H1 (cell line): ENCODE results near the gene CPNE4. TPM values are rescaled to one million over a fixed set of nuclear protein-coding genes. Genes with fewer than 3 reads are reported as not detected.

ENCODE experiments used
- CTCF ChIA-PET: fragments of 300-600 bp; sonication (Branson Sonifier 250); formaldehyde crosslinking; loops from one replicate; lab custom pipeline; 2021; ENCODE audit not compliant: partially characterized antibody; lab: Charles Lee
- POLR2A ChIA-PET: fragments of 300-600 bp; sonication (Branson Sonifier 250); formaldehyde crosslinking; loops from one replicate; lab custom pipeline; 2021; ENCODE audit warnings: inconsistent platforms; ENCODE audit not compliant: partially characterized antibody; lab: Charles Lee
- DNase-seq, 2 experiments: peaks; one replicate each; pipeline versions ENCODE4 v3.0.0 to v3.0.0-alpha.2; 2010 to 2022; ENCODE audit warnings: low spot score in 2 of 2, low read depth in 1 of 2, mixed read lengths in 1 of 2
- FAIRE-seq: peaks from 2 replicates; lab custom pipeline; 2011; peaks lifted over from hg19 to GRCh38; lab: Jason Lieb, UNC
- H2AFZ ChIP-seq: 2 replicates; pipeline ENCODE4 v1.8.1; 2012; ENCODE audit warnings: low read length, inconsistent platforms
- H2AK5ac ChIP-seq: 2 replicates; pipeline ENCODE4 v1.6.1; 2013; ENCODE audit warnings: low read depth, low read length
- H2BK120ac ChIP-seq: replicated peaks from 2 replicates; pipeline ENCODE3; 2013; ENCODE audit warnings: low read depth, low read length, inconsistent platforms
- H2BK12ac ChIP-seq: 2 replicates; pipeline ENCODE4 v1.6.1; 2013; ENCODE audit warnings: low read depth, low read length
- H2BK15ac ChIP-seq: 2 replicates; pipeline ENCODE4 v1.6.1; 2013; ENCODE audit warnings: low read length
- H2BK20ac ChIP-seq: 2 replicates; pipeline ENCODE4 v1.6.1; 2013; ENCODE audit warnings: low read length
- H2BK5ac ChIP-seq: 2 replicates; pipeline ENCODE4 v1.6.1; 2013; ENCODE audit warnings: low read depth, low read length
- H3K14ac ChIP-seq: 2 replicates; pipeline ENCODE4 v1.6.1; 2013; ENCODE audit warnings: inconsistent platforms; ENCODE audit not compliant: insufficient read length
- H3K18ac ChIP-seq: 2 replicates; pipeline ENCODE4 v1.6.1; 2013; ENCODE audit warnings: low read length; ENCODE audit errors: extremely low read depth
- H3K23ac ChIP-seq: 2 replicates; pipeline ENCODE4 v1.6.1; 2013; ENCODE audit warnings: inconsistent platforms; ENCODE audit not compliant: insufficient read length
- H3K23me2 ChIP-seq: 2 replicates; pipeline ENCODE4 v1.6.1; 2013; ENCODE audit warnings: low read depth, low read length
- H3K27ac ChIP-seq: 2 replicates; pipeline ENCODE4 v1.6.1; 2011; ENCODE audit warnings: low read depth, low read length, inconsistent platforms
- H3K27me3 ChIP-seq, 4 experiments: replicated peaks in 1 of 4; 1 replicate in 1 of 4; 2 replicates in 3 of 4; pipeline versions ENCODE4 v1.6.1 to v1.8.1; 2011 to 2013; ENCODE audit warnings: low read length in 3 of 4, mild to moderate bottlenecking in 3 of 4, inconsistent platforms in 2 of 4, mixed read lengths in 2 of 4, moderate library complexity in 1 of 4; ENCODE audit not compliant: control insufficient read depth in 3 of 4, insufficient read depth in 3 of 4; ENCODE audit errors: extremely low read depth in 1 of 4
- H3K36me3 ChIP-seq, 4 experiments: 2 replicates each; pipeline versions ENCODE4 v1.6.1 to v1.8.1; 2011 to 2013; ENCODE audit warnings: mild to moderate bottlenecking in 4 of 4, low read length in 3 of 4, moderate library complexity in 2 of 4, control low read depth in 1 of 4, inconsistent platforms in 1 of 4; ENCODE audit not compliant: insufficient read depth in 4 of 4, control insufficient read depth in 2 of 4
- H3K4ac ChIP-seq: replicated peaks from 2 replicates; pipeline ENCODE3; 2013; ENCODE audit warnings: low read length, low read depth, mixed read lengths, inconsistent platforms; ENCODE audit not compliant: insufficient read length
- H3K4me1 ChIP-seq, 4 experiments: replicated peaks in 1 of 4; 1 replicate in 1 of 4; 2 replicates in 3 of 4; pipeline versions ENCODE4 v1.6.1 to v1.8.1; 2011 to 2013; ENCODE audit warnings: low read length in 3 of 4, inconsistent platforms in 2 of 4, mixed read lengths in 1 of 4; ENCODE audit not compliant: insufficient read depth in 4 of 4, control insufficient read depth in 3 of 4
- H3K4me2 ChIP-seq, 2 experiments: 2 replicates each; pipeline versions ENCODE4 v1.6.1 to v1.8.1; 2011 to 2013; ENCODE audit warnings: low read depth in 2 of 2, low read length in 2 of 2, control low read depth in 1 of 2, inconsistent platforms in 1 of 2, mild to moderate bottlenecking in 1 of 2; ENCODE audit not compliant: insufficient read depth in 1 of 2
- H3K4me3 ChIP-seq, 4 experiments: fragments of 200-600, 300-600 bp in 1 of 4; sonication (generic), shearing (Covaris generic), sonication (Bioruptor Twin) in 1 of 4; 2 replicates each; pipeline versions ENCODE4 v1.5.1 to v1.8.1; 2011 to 2016; ENCODE audit warnings: low read length in 4 of 4, low read depth in 3 of 4, control low read depth in 2 of 4, inconsistent platforms in 2 of 4, mild to moderate bottlenecking in 2 of 4, mixed read lengths in 1 of 4, moderate library complexity in 1 of 4; ENCODE audit not compliant: insufficient read depth in 2 of 4; ENCODE audit errors: extremely low read depth in 1 of 4
- H3K56ac ChIP-seq: replicated peaks from 2 replicates; pipeline ENCODE3; 2013; ENCODE audit warnings: low read depth, mild to moderate bottlenecking, mixed read lengths, low read length, inconsistent platforms; ENCODE audit not compliant: insufficient read length
- H3K79me1 ChIP-seq: 2 replicates; pipeline ENCODE4 v1.6.1; 2013; ENCODE audit warnings: low read depth, low read length, control low read depth
- H3K79me2 ChIP-seq, 2 experiments: 2 replicates each; pipeline versions ENCODE4 v1.6.1 to v1.8.1; 2012 to 2013; ENCODE audit warnings: low read length in 2 of 2, mild to moderate bottlenecking in 2 of 2, inconsistent platforms in 1 of 2; ENCODE audit not compliant: insufficient read depth in 2 of 2, control insufficient read depth in 1 of 2
- H3K9ac ChIP-seq, 4 experiments: replicated peaks in 1 of 4; 1 replicate in 1 of 4; 2 replicates in 3 of 4; pipeline versions ENCODE4 v1.6.1 to v1.8.1; 2011 to 2013; ENCODE audit warnings: low read depth in 3 of 4, low read length in 3 of 4, control low read depth in 2 of 4, mild to moderate bottlenecking in 2 of 4, moderate library complexity in 2 of 4, inconsistent platforms in 1 of 4; ENCODE audit errors: extremely low read depth in 1 of 4
- H3K9me3 ChIP-seq, 2 experiments: 2 replicates each; pipeline versions ENCODE4 v1.6.1 to v1.8.1; 2012 to 2013; ENCODE audit warnings: mild to moderate bottlenecking in 2 of 2, moderate library complexity in 2 of 2, control low read depth in 1 of 2, inconsistent platforms in 1 of 2, low read depth in 1 of 2, low read length in 1 of 2, mixed read lengths in 1 of 2; ENCODE audit not compliant: insufficient read depth in 2 of 2
- H4K20me1 ChIP-seq, 2 experiments: replicated peaks in 1 of 2; 2 replicates each; pipeline versions ENCODE3 to v1.8.1; 2011 to 2013; ENCODE audit warnings: inconsistent platforms in 2 of 2, low read length in 2 of 2, mild to moderate bottlenecking in 1 of 2; ENCODE audit not compliant: insufficient read depth in 2 of 2, control insufficient read depth in 1 of 2
- H4K5ac ChIP-seq: 2 replicates; pipeline ENCODE4 v1.6.1; 2013; ENCODE audit warnings: low read length, low read depth, mixed read lengths, inconsistent platforms; ENCODE audit not compliant: insufficient read length
- H4K8ac ChIP-seq: 2 replicates; pipeline ENCODE4 v1.8.0; 2013; ENCODE audit warnings: mild to moderate bottlenecking, moderate library complexity, low read length, inconsistent platforms; ENCODE audit not compliant: insufficient read depth; ENCODE audit errors: extremely low read depth
- H4K91ac ChIP-seq: replicated peaks from 2 replicates; pipeline ENCODE3; 2013; ENCODE audit warnings: low read length, mixed read lengths, inconsistent platforms; ENCODE audit not compliant: insufficient read length
- BRCA1 ChIP-seq: IDR thresholded peaks from 2 replicates; pipeline ENCODE4 v1.6.1; 2012; ENCODE audit warnings: low read depth, low read length, improper control_type of control experiment
- CBX5 ChIP-seq: fragments of 300-800, 300-1000 bp; sonication (generic); IDR thresholded peaks from 2 replicates; pipeline ENCODE4 v1.7.1; 2016; ENCODE audit warnings: antibody characterized with exemption, low read length, low read depth
- CREB1 ChIP-seq: IDR thresholded peaks from 2 replicates; pipeline ENCODE4 v1.6.1; 2012; ENCODE audit warnings: inconsistent platforms
- HDAC6 ChIP-seq: IDR thresholded peaks from one replicate; pipeline ENCODE4 v1.7.1; 2012; ENCODE audit warnings: low read depth, mild to moderate bottlenecking, inconsistent platforms, low read length, moderate library complexity
- NRF1 ChIP-seq: IDR thresholded peaks from 2 replicates; pipeline ENCODE4 v1.6.1; 2011; ENCODE audit warnings: mild to moderate bottlenecking, low read depth, low read length, improper control_type of control experiment
- POU5F1 ChIP-seq: IDR thresholded peaks from 2 replicates; pipeline ENCODE4 v1.6.1; 2011; ENCODE audit warnings: low read depth, mild to moderate bottlenecking, low read length, moderate library complexity
- RNF2 ChIP-seq: fragments of 200-900, 300-1000 bp; sonication (generic); IDR thresholded peaks from 2 replicates; pipeline ENCODE4 v1.7.1; 2016; ENCODE audit warnings: borderline replicate concordance, low read depth, mild to moderate bottlenecking, antibody characterized with exemption, low read length; ENCODE audit not compliant: poor library complexity, severe bottlenecking; ENCODE audit errors: missing control alignments
- SP2 ChIP-seq: IDR thresholded peaks from 2 replicates; pipeline ENCODE4 v1.6.1; 2012; ENCODE audit warnings: mild to moderate bottlenecking, low read length, inconsistent platforms
- SP4 ChIP-seq: IDR thresholded peaks from 2 replicates; pipeline ENCODE4 v1.6.1; 2012; ENCODE audit warnings: low read length, inconsistent platforms
- SRF ChIP-seq: IDR thresholded peaks from 2 replicates; pipeline ENCODE4 v1.6.1; 2011; ENCODE audit warnings: mild to moderate bottlenecking, low read depth, low read length, moderate library complexity
- TAF1 ChIP-seq: IDR thresholded peaks from 2 replicates; pipeline ENCODE4 v1.6.1; 2011; ENCODE audit warnings: mild to moderate bottlenecking, low read depth, low read length
- ZNF274 ChIP-seq: IDR thresholded peaks from 2 replicates; pipeline ENCODE4 v1.7.0; 2012; ENCODE audit warnings: low read length, borderline replicate concordance; ENCODE audit errors: extremely low read depth
- polyA plus RNA-seq, 7 experiments: library from polyadenylated mRNA; depleted of rRNA in 3 of 7; stranded (reverse) in 5 of 7; unstranded in 2 of 7; fragments of >200 nt in 5 of 7; fragments of 200-250 nt in 2 of 7; gene quantifications; 1 replicate in 5 of 7; 2 replicates in 1 of 7; 4 replicates in 1 of 7; pipeline versions ENCODE4 v1.2.1 to v1.2.3, GENCODE V29; 2011 to 2013; ENCODE audit warnings: missing spikeins in 2 of 7, mixed read lengths in 2 of 7
- total RNA-seq: library from RNA; stranded (reverse); fragmentation: NEBNext Ultra II Directional; extraction: Animal tissue kit (Norgen Biotek cat#: 25700); gene quantifications from 2 replicates; pipeline ENCODE4 v1.2.1, GENCODE V29; 2021

CPNE4 gene
- total and polyA plus RNA-seq, 2 of the 8 experiments (the other 6 are each of a cell fraction or from before 2014, with no cell fraction given): 0.82 to 3.8 TPM

GRCh38 chr3:131793870-131794269, 240.9 kb downstream of the CPNE4 start:
- CTCF ChIA-PET: interaction anchor here (0.7 to 6.9 kb wide), 22 partner anchors 9 to 604 kb away, joined by 3 to 83 read pairs (median 7); partner anchors contain the start of gene CPNE4
- POLR2A ChIA-PET: no interaction called here
- H3K36me3 ChIP-seq: no peaks in the 10 kb centered on the region

More at GRCh38 chr3:131793870-131794269, 240.9 kb downstream of the CPNE4 start:
- Histone ChIP-seq H3K4ac (no peak overlapping the region), H2AK5ac (no peak overlapping the region)
- DNase-seq: no peak
- no peak for TF ChIP-seq SRF
- no peak for TF ChIP-seq SP4
- no peak for TF ChIP-seq ZNF274
- no peak for TF ChIP-seq NRF1
- no peak for TF ChIP-seq TAF1
- TF ChIP-seq BRCA1: no peak
- no peak for TF ChIP-seq RNF2
- no peak for TF ChIP-seq HDAC6
- TF ChIP-seq CREB1: no peak
- no peak for TF ChIP-seq POU5F1
- no peak for TF ChIP-seq CBX5
- no peak for TF ChIP-seq SP2
- TF ChIP-seq, all 59 proteins: peak for 0
- H3K27ac ChIP-seq: no peak overlapping the region
- no peak overlapping the region for H2BK12ac ChIP-seq
- H4K91ac ChIP-seq: no peak overlapping the region
- no peak overlapping the region for H3K23ac ChIP-seq
- no peaks in the 10 kb centered on the region for H3K79me2 ChIP-seq
- peaks cover 2 to 16% (median 13%) of the 10 kb centered on the region in 4 experiments; a peak in 5 of 7 replicates for H3K4me1 ChIP-seq
- H3K79me1 ChIP-seq: no peaks in the 10 kb centered on the region
- no peak overlapping the region for H3K4me3 ChIP-seq
- H2BK20ac ChIP-seq: no peak overlapping the region
- H2AFZ ChIP-seq: no peak overlapping the region
- H3K23me2 ChIP-seq: no peaks in the 10 kb centered on the region; the same call in 1 of the 2 replicates
- H2BK15ac ChIP-seq: no peak overlapping the region
- H3K9me3 ChIP-seq: no peaks in the 10 kb centered on the region
- H2BK120ac ChIP-seq: no peak overlapping the region
- no peak overlapping the region for H3K4me2 ChIP-seq
- FAIRE-seq: no peak
- H4K20me1 ChIP-seq: no peaks in the 10 kb centered on the region
- H3K27me3 ChIP-seq: no peaks in the 10 kb centered on the region
- no peak overlapping the region for H3K18ac ChIP-seq
- no peak overlapping the region for H3K56ac ChIP-seq
- H2BK5ac ChIP-seq: no peak overlapping the region
- H3K9ac ChIP-seq: no peak overlapping the region
- H3K14ac ChIP-seq: no peak overlapping the region
- no peak overlapping the region for H4K5ac ChIP-seq
- no peak overlapping the region for H4K8ac ChIP-seq
